Epidermal melanocyte (primary cell): Measurements from ENCODE around the gene PRRX1.

Experiments used
- DNase-seq: peaks from one replicate; pipeline ENCODE4 v3.0.0; 2011; ENCODE audit warnings: low spot score; ENCODE audit not compliant: insufficient read length

The PRRX1 gene

DNA sequence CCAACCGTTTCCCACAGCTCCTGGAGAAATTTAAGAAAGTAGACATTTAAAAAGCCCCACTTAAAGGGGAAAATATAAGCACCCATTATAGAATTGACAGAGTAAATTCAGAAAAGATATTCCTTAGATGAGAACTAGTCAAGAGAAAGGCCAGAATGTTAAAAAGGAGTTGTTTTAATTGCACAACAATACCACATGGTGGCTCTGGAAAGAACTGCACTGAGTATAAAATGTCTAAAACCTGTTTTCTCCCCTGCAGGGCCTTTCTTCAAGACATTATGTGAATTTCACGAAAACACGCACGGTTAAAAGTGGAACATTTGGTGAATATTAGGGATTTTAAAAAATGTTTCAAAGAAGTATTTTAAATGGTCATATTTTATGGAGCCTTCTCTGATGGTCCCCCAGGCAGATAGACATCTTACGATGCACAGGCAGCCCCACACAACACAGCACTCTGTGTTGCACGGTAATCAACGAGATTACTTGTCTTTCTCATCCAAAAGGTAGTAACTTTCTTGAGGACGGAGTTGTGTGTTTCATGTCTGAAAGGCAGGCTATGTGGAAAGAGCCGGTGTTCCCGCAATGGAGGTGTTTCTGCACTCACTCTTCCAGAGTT is 101.9 kb downstream of the PRRX1 start:
- DNase-seq: no peak

DNA sequence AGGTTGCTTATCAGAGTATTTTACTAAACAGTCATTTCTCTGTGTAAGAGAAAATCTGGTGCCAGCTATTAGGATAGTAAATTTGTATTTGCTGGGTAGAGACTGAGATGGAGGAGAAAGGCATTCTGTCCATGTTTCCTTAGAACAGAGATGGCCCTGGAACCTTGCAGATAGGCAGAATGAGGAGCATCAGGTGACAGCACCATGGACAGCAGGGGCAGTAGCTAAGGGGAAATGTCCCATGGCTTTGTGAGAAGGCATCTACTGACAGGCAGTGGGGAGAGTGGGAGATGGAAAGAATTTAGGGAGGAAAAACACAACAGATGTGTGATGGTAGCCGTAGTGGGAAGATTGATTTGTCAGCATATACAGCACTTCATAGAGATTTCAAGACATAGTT is 105.0 kb downstream of the PRRX1 start:
- no peak for DNase-seq

- no peak for DNase-seq
Observed at GRCh38 chr1:170769691-170770090, 105.8 kb downstream of the PRRX1 start.

DNA sequence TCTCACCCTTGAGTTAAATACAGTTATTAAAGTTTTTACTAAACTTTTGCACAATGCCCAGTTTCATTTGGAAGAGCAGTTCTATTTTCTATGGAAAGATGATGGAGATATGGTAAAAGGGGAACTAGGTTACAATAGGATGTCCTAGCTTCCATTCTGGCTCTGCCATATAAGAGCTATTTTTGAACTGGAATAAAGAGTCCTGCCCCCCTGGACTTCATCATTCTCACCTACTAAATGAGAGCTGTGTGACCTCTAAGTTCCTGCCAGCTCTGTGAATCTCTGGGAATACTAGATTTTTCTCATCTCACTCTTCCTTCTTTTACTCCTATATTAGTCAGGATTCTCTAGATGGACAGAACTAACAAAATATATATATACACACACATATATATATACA is 106.3 kb downstream of the PRRX1 start:
- no peak for DNase-seq

DNA sequence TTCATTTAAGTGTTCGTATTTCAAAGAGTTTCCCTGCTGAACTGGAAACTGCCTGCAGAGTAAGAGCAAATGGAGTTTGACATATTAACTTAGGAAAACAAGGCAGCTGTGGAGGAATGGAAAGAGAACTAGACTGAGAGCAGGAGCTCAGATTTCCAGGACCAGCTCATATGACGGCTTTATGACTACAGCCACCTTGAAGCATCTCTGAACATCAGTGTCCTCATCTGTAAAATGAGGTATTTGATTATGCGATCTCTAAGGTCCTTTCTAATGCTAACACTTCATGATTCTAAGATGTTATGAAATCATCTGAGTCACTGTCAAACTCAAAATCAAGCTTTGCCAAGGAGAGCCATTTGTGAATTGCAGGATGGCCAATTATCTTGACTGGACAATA is 112.3 kb downstream of the PRRX1 start:
- DNase-seq: no peak

- DNase-seq: no peak
Observed at GRCh38 chr1:170776777-170777176, 112.8 kb downstream of the PRRX1 start.
